ENCODE measurements around the gene DKK3.
A peak's percentile ranks its signal among the peaks of the same experiment; 100 is the strongest.

The DKK3 gene

GRCh38 chr11:11977206-11977938 is 31.1 kb downstream of the DKK3 start:
- H3K9me3 Mint-ChIP-seq, result no peaks in the 10 kb centered on the region
- H3K4me1 Mint-ChIP-seq, result peaks cover 90% of the 10 kb centered on the region
- peak overlapping the region; percentile 94 to 96 (median 95) for H3K27ac Mint-ChIP-seq
- TF ChIP-seq CTCF (IDR thresholded peaks at IDR 0.05; ENCODE audit: unreplicated experiment in 3 of 3), result no peak
- H3K36me3 Mint-ChIP-seq (ENCODE audit: low read depth), result peaks cover 4% of the 10 kb centered on the region
- H3K4me3 Mint-ChIP-seq, result peak overlapping the region; percentile 20 to 60 (median 28)
- peaks cover 2% of the 10 kb centered on the region for H3K27me3 Mint-ChIP-seq (ENCODE audit: low read depth)

GRCh38 chr11:11976481-11977127 is 31.8 kb downstream of the DKK3 start:
- H3K9me3 Mint-ChIP-seq, result no peaks in the 10 kb centered on the region
- peak overlapping the region in 2 of 3 experiments; percentile 12 to 60 for H3K4me3 Mint-ChIP-seq
- H3K4me1 Mint-ChIP-seq, result peaks cover 93% of the 10 kb centered on the region
- H3K27ac Mint-ChIP-seq, result peak overlapping the region; percentile 94 to 96 (median 95)
- H3K36me3 Mint-ChIP-seq (ENCODE audit: low read depth), result peaks cover 4% of the 10 kb centered on the region
- TF ChIP-seq CTCF (IDR thresholded peaks at IDR 0.05; ENCODE audit: unreplicated experiment in 3 of 3), result no peak
- no peaks in the 10 kb centered on the region for H3K27me3 Mint-ChIP-seq (ENCODE audit: low read depth)

GRCh38 chr11:11975201-11976092 is 33.0 kb downstream of the DKK3 start:
- Mint-ChIP-seq H3K4me3 (no peak overlapping the region), H3K27me3 (ENCODE audit: low read depth) (no peaks in the 10 kb centered on the region), H3K27ac (peak overlapping the region in 2 of 3 experiments; percentile 96 to 98), H3K9me3 (no peaks in the 10 kb centered on the region), H3K36me3 (ENCODE audit: low read depth) (peaks cover 4% of the 10 kb centered on the region), H3K4me1 (peaks cover 91% of the 10 kb centered on the region)
- no peak for TF ChIP-seq CTCF (IDR thresholded peaks at IDR 0.05; ENCODE audit: unreplicated experiment in 3 of 3)

- TF ChIP-seq CTCF (IDR thresholded peaks at IDR 0.05; ENCODE audit: unreplicated experiment in 3 of 3), result no peak
- Mint-ChIP-seq H3K9me3 (no peaks in the 10 kb centered on the region), H3K4me3 (peak overlapping the region in 1 of 3 experiments; percentile 43), H3K27ac (peak overlapping the region; percentile 80 to 98 (median 94)), H3K27me3 (ENCODE audit: low read depth) (peaks cover 5% of the 10 kb centered on the region), H3K36me3 (ENCODE audit: low read depth) (peaks cover 4% of the 10 kb centered on the region), H3K4me1 (peaks cover 84% of the 10 kb centered on the region)
These were observed 34.6 kb downstream of the DKK3 start for GRCh38 chr11:11973866-11974265.

GRCh38 chr11:11973361-11973800 is 35.0 kb downstream of the DKK3 start:
- peaks cover 84% of the 10 kb centered on the region for H3K4me1 Mint-ChIP-seq
- H3K36me3 Mint-ChIP-seq (ENCODE audit: low read depth), result peaks cover 4% of the 10 kb centered on the region
- H3K27ac Mint-ChIP-seq, result peak overlapping the region; percentile 80 to 98 (median 94)
- H3K9me3 Mint-ChIP-seq, result no peaks in the 10 kb centered on the region
- peaks cover 5% of the 10 kb centered on the region for H3K27me3 Mint-ChIP-seq (ENCODE audit: low read depth)
- H3K4me3 Mint-ChIP-seq, result peak overlapping the region in 1 of 3 experiments; percentile 43
- no peak for TF ChIP-seq CTCF (IDR thresholded peaks at IDR 0.05; ENCODE audit: unreplicated experiment in 3 of 3)

All from nephron (organoid).